Measurements from ENCODE around the gene MATN1.

The MATN1 gene

GRCh38 chr1:30730346-30731108 lies 7.1 kb upstream of the MATN1 start:
- no peak for DNase-seq

GRCh38 chr1:30729901-30730300 lies 6.5 kb upstream of the MATN1 start:
- DNase-seq: no peak

- no peak for DNase-seq
Measured at GRCh38 chr1:30728832-30729638, 5.7 kb upstream of the MATN1 start.

- DNase-seq: no peak
Measured at GRCh38 chr1:30728340-30728739, 5.0 kb upstream of the MATN1 start.

GRCh38 chr1:30727824-30728223 lies 4.4 kb upstream of the MATN1 start:
- DNase-seq: no peak

- DNase-seq: no peak
Measured at GRCh38 chr1:30726773-30727684, 3.6 kb upstream of the MATN1 start.

GRCh38 chr1:30726236-30726635 lies 2.9 kb upstream of the MATN1 start:
- no peak for DNase-seq

- no peak for DNase-seq
Measured at GRCh38 chr1:30725450-30726095, 2.2 kb upstream of the MATN1 start.

GRCh38 chr1:30724655-30725421 lies 1.5 kb upstream of the MATN1 start:
- DNase-seq: no peak

- DNase-seq: no peak
Measured at GRCh38 chr1:30724175-30724574, 790 bp upstream of the MATN1 start.

- no peak for DNase-seq
Measured at GRCh38 chr1:30721812-30722537, 1.4 kb downstream of the MATN1 start.

GRCh38 chr1:30721341-30721793 lies 2.0 kb downstream of the MATN1 start:
- no peak for DNase-seq

GRCh38 chr1:30720271-30721223 lies 2.8 kb downstream of the MATN1 start:
- no peak for DNase-seq

- peak; percentile 80 for DNase-seq
Measured at GRCh38 chr1:30719406-30720270, 3.7 kb downstream of the MATN1 start.

GRCh38 chr1:30718636-30719405 lies 4.6 kb downstream of the MATN1 start:
- no peak for DNase-seq

GRCh38 chr1:30718091-30718635 lies 5.2 kb downstream of the MATN1 start:
- peak; percentile 99 for DNase-seq

- DNase-seq: no peak
Measured at GRCh38 chr1:30716646-30717045, 6.7 kb downstream of the MATN1 start.

- DNase-seq: no peak
Measured at GRCh38 chr1:30715886-30716285, 7.5 kb downstream of the MATN1 start.

Data from NCI-H1436 (cell line).